ENCODE data around the gene ZNF385C. TPM values are rescaled to one million over a fixed set of nuclear protein-coding genes. Genes with fewer than 3 reads are reported as not detected.

ZNF385C gene
- polyA plus RNA-seq, 2 of the 4 experiments (the other 2 are of a cell fraction): 0.13 to 0.61 TPM

DNA sequence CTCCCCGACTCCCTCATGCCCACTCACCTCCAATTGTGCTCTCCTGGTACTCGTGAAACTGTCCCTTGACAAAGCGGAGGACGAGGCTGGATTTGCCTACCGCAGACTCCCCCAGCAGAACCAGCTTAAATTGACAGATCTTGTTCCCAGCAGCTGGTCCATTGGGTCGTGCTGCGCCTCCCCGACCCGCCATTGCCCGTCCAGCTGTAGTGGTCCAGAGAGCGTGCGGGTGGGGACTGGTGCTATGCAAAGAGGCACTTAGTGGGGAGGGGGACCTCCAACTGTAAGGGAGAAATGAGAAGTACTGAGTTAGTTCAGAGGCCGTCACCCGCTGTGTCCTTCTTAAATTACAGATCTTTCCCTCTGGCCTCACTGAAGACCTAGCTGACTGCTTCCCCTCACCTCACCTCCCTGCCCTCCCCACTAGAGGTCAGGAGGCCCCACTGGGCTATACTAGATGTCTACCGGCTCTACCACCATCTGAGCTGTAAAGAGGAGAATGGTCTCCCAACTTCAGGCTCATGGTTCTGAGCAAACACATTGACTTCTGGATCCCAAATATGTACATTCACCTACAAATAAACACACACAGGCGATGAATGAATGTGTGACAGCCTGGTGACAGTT lies 32.1 kb upstream of the ZNF385C start:
- Histone ChIP-seq H3K9me3 (no peaks in the 10 kb centered on the region), H3K27ac (no peak overlapping the region), H3K4me1 (peaks cover 22% of the 10 kb centered on the region), H3K4me2 (no peak overlapping the region), H3K4me3 (no peak overlapping the region)
- DNase-seq (ENCODE audit: low read depth in 1 of 2, low spot score in 1 of 2) (no peak), ATAC-seq (peak in 1 of 2 experiments; percentile 42; a peak in 2 of 6 replicates), FAIRE-seq (no peak)
- 94% methylated on average over 16 of the region's 16 CpGs for WGBS (ENCODE audit: missing lambda C conversion rate)
- no peak for TF ChIP-seq CEBPB (IDR thresholded peaks at IDR 0.05)
- TF ChIP-seq CBX2 (IDR thresholded peaks at IDR 0.05; ENCODE audit: borderline replicate concordance, low read depth): no peak
- no peak for TF ChIP-seq ESRRA (IDR thresholded peaks at IDR 0.05; ENCODE audit: borderline replicate concordance, low read length)
- TF ChIP-seq, protein P1, sequence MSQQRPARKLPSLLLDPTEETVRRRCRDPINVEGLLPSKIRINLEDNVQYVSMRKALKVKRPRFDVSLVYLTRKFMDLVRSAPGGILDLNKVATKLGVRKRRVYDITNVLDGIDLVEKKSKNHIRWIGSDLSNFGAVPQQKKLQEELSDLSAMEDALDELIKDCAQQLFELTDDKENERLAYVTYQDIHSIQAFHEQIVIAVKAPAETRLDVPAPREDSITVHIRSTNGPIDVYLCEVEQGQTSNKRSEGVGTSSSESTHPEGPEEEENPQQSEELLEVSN (IDR thresholded peaks at IDR 0.05; ENCODE audit: borderline replicate concordance, low read depth): no peak
- no peak for TF ChIP-seq NFE2L2 (conservative IDR thresholded peaks at IDR 0.05; ENCODE audit: low read length)
- no peak for TF ChIP-seq HOXA7 (CRISPR knock-in tag; IDR thresholded peaks at IDR 0.05)
- TF ChIP-seq RAD21 (conservative IDR thresholded peaks at IDR 0.05 in 1 of 2, IDR thresholded peaks at IDR 0.05 in 1 of 2): no peak
- no peak for TF ChIP-seq HOXB5 (CRISPR knock-in tag; IDR thresholded peaks at IDR 0.05)
- TF ChIP-seq, protein P2, sequence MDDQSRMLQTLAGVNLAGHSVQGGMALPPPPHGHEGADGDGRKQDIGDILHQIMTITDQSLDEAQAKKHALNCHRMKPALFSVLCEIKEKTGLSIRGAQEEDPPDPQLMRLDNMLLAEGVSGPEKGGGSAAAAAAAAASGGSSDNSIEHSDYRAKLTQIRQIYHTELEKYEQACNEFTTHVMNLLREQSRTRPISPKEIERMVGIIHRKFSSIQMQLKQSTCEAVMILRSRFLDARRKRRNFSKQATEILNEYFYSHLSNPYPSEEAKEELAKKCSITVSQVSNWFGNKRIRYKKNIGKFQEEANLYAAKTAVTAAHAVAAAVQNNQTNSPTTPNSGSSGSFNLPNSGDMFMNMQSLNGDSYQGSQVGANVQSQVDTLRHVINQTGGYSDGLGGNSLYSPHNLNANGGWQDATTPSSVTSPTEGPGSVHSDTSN (IDR thresholded peaks at IDR 0.05): no peak
- TF ChIP-seq KDM5A (IDR thresholded peaks at IDR 0.05): no peak
- TF ChIP-seq TFCP2L1 (CRISPR knock-in tag; IDR thresholded peaks at IDR 0.05): no peak
- TF ChIP-seq ATOH8 (CRISPR knock-in tag; IDR thresholded peaks at IDR 0.05; ENCODE audit: low read depth): no peak
- ChIA-PET CTCF (interaction anchor here (0.5 to 8.1 kb wide), 17 partner anchors 11 to 759 kb away, joined by 3 to 84 read pairs (median 3); partner anchors contain the start of genes DNAJC7, KAT2A and KCNH4), POLR2A (no interaction called here)

DNA sequence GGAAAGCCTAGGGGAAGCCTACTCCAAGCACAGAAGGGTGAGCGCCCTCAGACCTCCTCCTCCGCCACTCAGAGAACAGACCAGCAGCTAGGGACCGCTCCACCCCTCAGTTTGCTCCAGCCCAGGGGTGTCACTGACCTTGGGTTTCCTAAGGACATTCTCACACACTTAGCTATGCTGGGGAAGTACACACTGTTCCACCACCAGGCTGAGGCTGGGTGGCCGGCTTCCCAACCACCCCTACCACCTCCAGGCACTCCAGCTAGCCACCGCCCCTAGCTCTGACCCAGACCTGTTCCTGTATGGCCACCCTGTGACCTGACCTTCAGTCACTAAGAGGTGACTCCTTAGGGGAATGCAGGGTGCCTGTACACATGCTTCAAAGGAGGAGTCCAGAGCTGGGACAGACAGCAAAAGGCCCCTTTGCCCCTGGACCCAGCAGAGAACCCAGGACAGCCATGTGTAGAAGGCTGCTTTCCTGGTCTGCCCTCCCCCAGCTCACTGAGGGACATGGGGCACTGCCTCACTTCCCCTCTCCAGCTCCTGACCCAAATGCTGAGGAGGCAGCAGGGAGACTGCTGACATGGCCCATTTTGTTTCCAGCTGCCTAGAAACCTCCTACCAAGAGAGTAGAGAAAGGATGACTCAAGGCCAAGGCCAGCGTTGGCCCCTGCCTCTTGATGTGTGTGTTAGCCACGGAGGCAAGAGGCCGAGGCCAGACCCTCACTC lies 31.0 kb upstream of the ZNF385C start:
- H3K4me1 ChIP-seq: peaks cover 11% of the 10 kb centered on the region
- H3K9me3 ChIP-seq: no peaks in the 10 kb centered on the region
- CTCF ChIA-PET: interaction anchor here (0.6 to 8.1 kb wide), 16 partner anchors 10 to 169 kb away, joined by 3 to 84 read pairs (median 3); partner anchors contain the start of genes CNP, DHX58, KAT2A and KCNH4
- ATAC-seq (no peak), FAIRE-seq (no peak), DNase-seq (ENCODE audit: low read depth in 1 of 2, low spot score in 1 of 2) (no peak)
- no peak overlapping the region for H3K27ac ChIP-seq
- POLR2A ChIA-PET: interaction anchor here (0.8 kb wide), 1 partner anchor 25 kb away, joined by 3 read pairs; no protein-coding TSS in a partner anchor
- WGBS (ENCODE audit: missing lambda C conversion rate): 89% methylated on average over 8 of the region's 8 CpGs
- H3K4me3 ChIP-seq: no peak overlapping the region
- no peak for TF ChIP-seq FOXS1 (CRISPR knock-in tag; IDR thresholded peaks at IDR 0.05)
- no peak for TF ChIP-seq HOXB13 (CRISPR knock-in tag; IDR thresholded peaks at IDR 0.05; ENCODE audit: low read depth)
- peak; percentile 61 for TF ChIP-seq MAFK (IDR thresholded peaks at IDR 0.05; ENCODE audit: partially characterized antibody)
- TF ChIP-seq USF2 (IDR thresholded peaks at IDR 0.05): no peak
- TF ChIP-seq NFE2L2 (conservative IDR thresholded peaks at IDR 0.05; ENCODE audit: low read length): no peak
- TF ChIP-seq, protein P3, sequence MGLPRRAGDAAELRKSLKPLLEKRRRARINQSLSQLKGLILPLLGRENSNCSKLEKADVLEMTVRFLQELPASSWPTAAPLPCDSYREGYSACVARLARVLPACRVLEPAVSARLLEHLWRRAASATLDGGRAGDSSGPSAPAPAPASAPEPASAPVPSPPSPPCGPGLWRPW (IDR thresholded peaks at IDR 0.05): no peak
- TF ChIP-seq NR3C1 (IDR thresholded peaks at IDR 0.05): no peak
- H3K4me2 ChIP-seq: no peak overlapping the region
